ENCODE data around the gene SPRR4. TPM values are rescaled to one million over a fixed set of nuclear protein-coding genes. Genes with fewer than 3 reads are reported as not detected.

Gene SPRR4
- total and polyA plus RNA-seq, 2 experiments from 2014 or later: not detected

GRCh38 chr1:152940614-152941013, 29.8 kb upstream of the SPRR4 start:
- Histone ChIP-seq H3K4me2 (no peak overlapping the region), H2AFZ (no peak overlapping the region), H3K9me2 (replicated peaks; ENCODE audit: insufficient read depth) (no peaks in the 10 kb centered on the region), H4K20me1 (ENCODE audit: insufficient read depth, poor library complexity, severe bottlenecking) (no peaks in the 10 kb centered on the region), H3K79me2 (no peaks in the 10 kb centered on the region), H3K9me3 (ENCODE audit: low read depth) (no peaks in the 10 kb centered on the region), H3K4me3 (no peak overlapping the region), H3K36me3 (replicated peaks; ENCODE audit: insufficient read depth, low read depth) (no peaks in the 10 kb centered on the region), H3K27ac (no peak overlapping the region), H3K27me3 (no peaks in the 10 kb centered on the region), H3K4me1 (ENCODE audit: insufficient read depth) (no peaks in the 10 kb centered on the region)
- WGBS (ENCODE audit: low lambda C conversion rate, missing lambda C conversion rate): 57% methylated on average over 1 of the region's 1 CpG
- TF ChIP-seq EZH2 (IDR thresholded peaks at IDR 0.05; ENCODE audit: borderline replicate concordance) (no peak), EZH2phosphoT487 (IDR thresholded peaks at IDR 0.05; ENCODE audit: low read depth, severe bottlenecking, unreplicated experiment) (no peak), CTCF (IDR thresholded peaks at IDR 0.05; ENCODE audit: poor library complexity) (no peak)
- no peak for DNase-seq (ENCODE audit: low spot score)

GRCh38 chr1:152941037-152941711, 29.3 kb upstream of the SPRR4 start:
- no peaks in the 10 kb centered on the region for H3K9me3 ChIP-seq (ENCODE audit: low read depth)
- H3K4me2 ChIP-seq: no peak overlapping the region
- H3K4me1 ChIP-seq (ENCODE audit: insufficient read depth): no peaks in the 10 kb centered on the region
- no peaks in the 10 kb centered on the region for H3K36me3 ChIP-seq (replicated peaks; ENCODE audit: insufficient read depth, low read depth)
- no peaks in the 10 kb centered on the region for H3K27me3 ChIP-seq
- no peaks in the 10 kb centered on the region for H3K9me2 ChIP-seq (replicated peaks; ENCODE audit: insufficient read depth)
- H2AFZ ChIP-seq: no peak overlapping the region
- no peak for DNase-seq (ENCODE audit: low spot score)
- 58% methylated on average over 8 of the region's 8 CpGs for WGBS (ENCODE audit: low lambda C conversion rate, missing lambda C conversion rate)
- H4K20me1 ChIP-seq (ENCODE audit: insufficient read depth, poor library complexity, severe bottlenecking): no peaks in the 10 kb centered on the region
- H3K27ac ChIP-seq: no peak overlapping the region
- H3K79me2 ChIP-seq: no peaks in the 10 kb centered on the region
- H3K4me3 ChIP-seq: no peak overlapping the region
- TF ChIP-seq EZH2phosphoT487 (IDR thresholded peaks at IDR 0.05; ENCODE audit: low read depth, severe bottlenecking, unreplicated experiment) (no peak), EZH2 (IDR thresholded peaks at IDR 0.05; ENCODE audit: borderline replicate concordance) (no peak), CTCF (IDR thresholded peaks at IDR 0.05; ENCODE audit: poor library complexity) (no peak)

GRCh38 chr1:152942161-152942560, 28.3 kb upstream of the SPRR4 start:
- no peaks in the 10 kb centered on the region for H3K9me2 ChIP-seq (replicated peaks; ENCODE audit: insufficient read depth)
- H3K9me3 ChIP-seq (ENCODE audit: low read depth): no peaks in the 10 kb centered on the region
- no peak overlapping the region for H3K4me3 ChIP-seq
- DNase-seq (ENCODE audit: low spot score): no peak
- no peak overlapping the region for H3K4me2 ChIP-seq
- H3K27ac ChIP-seq: no peak overlapping the region
- 60% methylated on average over 2 of the region's 2 CpGs for WGBS (ENCODE audit: low lambda C conversion rate, missing lambda C conversion rate)
- no peaks in the 10 kb centered on the region for H4K20me1 ChIP-seq (ENCODE audit: insufficient read depth, poor library complexity, severe bottlenecking)
- no peaks in the 10 kb centered on the region for H3K4me1 ChIP-seq (ENCODE audit: insufficient read depth)
- no peak overlapping the region for H2AFZ ChIP-seq
- no peaks in the 10 kb centered on the region for H3K36me3 ChIP-seq (replicated peaks; ENCODE audit: insufficient read depth, low read depth)
- no peaks in the 10 kb centered on the region for H3K79me2 ChIP-seq
- TF ChIP-seq EZH2 (IDR thresholded peaks at IDR 0.05; ENCODE audit: borderline replicate concordance): no peak
- no peak for TF ChIP-seq EZH2phosphoT487 (IDR thresholded peaks at IDR 0.05; ENCODE audit: low read depth, severe bottlenecking, unreplicated experiment)
- TF ChIP-seq CTCF (IDR thresholded peaks at IDR 0.05; ENCODE audit: poor library complexity): no peak
- no peaks in the 10 kb centered on the region for H3K27me3 ChIP-seq

Measured in hepatocyte (in vitro differentiated cells).